ENCODE measurements around the gene B4GALNT3. TPM values are rescaled to one million over a fixed set of nuclear protein-coding genes. Genes with fewer than 3 reads are reported as not detected.

Gene B4GALNT3
- total RNA-seq, 1 experiment from 2014 or later: 23.3 TPM

DNA sequence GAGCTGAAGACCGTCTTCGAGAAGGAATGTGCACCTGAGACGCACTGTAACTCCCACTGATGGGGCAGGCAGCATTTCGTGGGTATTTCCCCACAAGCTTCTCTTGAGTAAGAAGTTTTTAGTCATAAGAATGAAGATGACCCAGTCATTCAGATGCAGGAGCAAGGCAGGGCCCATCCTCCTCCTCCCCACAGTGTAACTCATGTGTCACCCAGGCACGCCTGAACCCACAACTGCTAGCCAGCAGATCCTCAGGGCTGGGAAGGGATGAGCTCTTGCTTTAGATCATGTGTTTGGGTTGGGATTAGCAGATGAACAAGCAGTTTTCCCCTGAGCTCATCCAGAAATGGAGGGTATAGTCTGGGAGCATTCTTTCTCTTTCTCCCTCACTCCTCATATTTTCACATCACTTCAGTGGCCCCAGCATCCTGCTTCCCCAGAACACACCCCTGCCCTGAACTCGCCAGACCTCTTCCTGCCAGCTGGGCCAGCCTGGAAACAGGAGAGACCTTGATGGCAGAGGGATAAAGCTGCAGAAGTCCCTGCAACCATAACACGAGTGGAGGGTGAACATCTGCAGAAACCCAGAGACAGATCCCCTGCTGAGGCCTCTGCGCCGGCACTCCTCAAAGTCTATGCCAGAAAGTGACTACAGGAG, 73.3 kb downstream of the B4GALNT3 start:
- no peak for TF ChIP-seq CTCF (conservative IDR thresholded peaks at IDR 0.05)
- no peaks in the 10 kb centered on the region for H3K79me1 ChIP-seq (ENCODE audit: insufficient read depth, low read depth, low read length, poor library complexity, severe bottlenecking)
- no peak for DNase-seq
- 0 out of 7 replicates have a peak overlapping the region, but pooled peaks of 1 of the 3 experiments have one; percentile 27 for H3K27ac Mint-ChIP-seq
- no peak overlapping the region for H2BK12ac ChIP-seq (ENCODE audit: insufficient read length, low read depth, low read length)
- no peak overlapping the region for H3K18ac ChIP-seq (ENCODE audit: insufficient read length, low read depth, low read length)
- H3K9me3 Mint-ChIP-seq: peaks cover 23 to 25% of the 10 kb centered on the region in 2 experiments
- WGBS (ENCODE audit: extremely low coverage, insufficient read length, low lambda C conversion rate): no CpG with 5 or more reads among the region's 9 CpGs
- H3K14ac ChIP-seq (ENCODE audit: insufficient read depth, low read length): no peak overlapping the region; the same call in 1 of the 2 replicates
- no peak overlapping the region for H3K9ac ChIP-seq (ENCODE audit: extremely low read depth, insufficient read length, low read length)
- H2AFZ ChIP-seq (ENCODE audit: low read length): no peak overlapping the region
- no peaks in the 10 kb centered on the region; the same call in 1 of the 2 replicates for H3K27me3 Mint-ChIP-seq (ENCODE audit: low read depth)
- H3K23ac ChIP-seq (ENCODE audit: insufficient read length, low read depth, low read length): no peak overlapping the region
- H3K4ac ChIP-seq (ENCODE audit: low read depth, low read length): no peak overlapping the region
- H3K27ac ChIP-seq (ENCODE audit: insufficient read length, low read depth, low read length): no peak overlapping the region
- H2BK20ac ChIP-seq (ENCODE audit: low read depth, low read length, poor library complexity, severe bottlenecking): no peak overlapping the region
- no peak overlapping the region for H3T11ph ChIP-seq (ENCODE audit: low read length)
- H3K79me2 ChIP-seq (ENCODE audit: insufficient read depth, low read length): no peaks in the 10 kb centered on the region
- no peak overlapping the region for H2BK120ac ChIP-seq (ENCODE audit: low read depth, low read length, poor library complexity, severe bottlenecking)
- H3K56ac ChIP-seq (ENCODE audit: insufficient read length, low read depth, low read length): no peak overlapping the region
- H2BK5ac ChIP-seq (ENCODE audit: insufficient read length, low read length): no peak overlapping the region
- no peaks in the 10 kb centered on the region for H3K27me3 ChIP-seq (ENCODE audit: insufficient read depth, low read length)
- H3K4me2 ChIP-seq (ENCODE audit: insufficient read depth, insufficient read length, low read length): no peak overlapping the region
- H3K4me3 Mint-ChIP-seq: no peak overlapping the region
- no peak overlapping the region for H4K8ac ChIP-seq (replicated peaks; ENCODE audit: insufficient read length, low read depth, low read length)
- peaks cover 0 to 13% of the 10 kb centered on the region in 2 experiments; a peak in 2 of 4 replicates for H3K4me1 Mint-ChIP-seq
- H4K91ac ChIP-seq (ENCODE audit: insufficient read length, low read depth, low read length): no peak overlapping the region
- H2BK15ac ChIP-seq (ENCODE audit: low read depth, low read length): no peak overlapping the region
- peaks cover 2% of the 10 kb centered on the region; the same call in 1 of the 2 replicates for H3K4me1 ChIP-seq (ENCODE audit: insufficient read depth, low read length)
- no peak overlapping the region for H2AK5ac ChIP-seq (ENCODE audit: insufficient read length, low read length)
- no peaks in the 10 kb centered on the region for H3K23me2 ChIP-seq (ENCODE audit: insufficient read length, low read depth, low read length, poor library complexity, severe bottlenecking)
- no peaks in the 10 kb centered on the region for H3K9me3 ChIP-seq (ENCODE audit: control insufficient read depth, low read depth, low read length)
- H4K20me1 ChIP-seq (ENCODE audit: control insufficient read depth, insufficient read depth, insufficient read length): no peaks in the 10 kb centered on the region
- peaks cover 19 to 35% (median 23%) of the 10 kb centered on the region in 3 experiments for H3K36me3 Mint-ChIP-seq (ENCODE audit: insufficient read depth in 1 of 3, low read depth in 3 of 3)
- no peak overlapping the region for H4K5ac ChIP-seq (ENCODE audit: insufficient read length, low read depth, low read length)

All from H9 (cell line).